NCI-H2171 treated with DMSO at 0.1 percent for 48 hours (cell line): ENCODE results near the gene LRRC36.

ENCODE experiments used
- DNase-seq: peaks from one replicate; lab custom pipeline; 2025; lab: John Stamatoyannopoulos, UW

Gene LRRC36

DNA sequence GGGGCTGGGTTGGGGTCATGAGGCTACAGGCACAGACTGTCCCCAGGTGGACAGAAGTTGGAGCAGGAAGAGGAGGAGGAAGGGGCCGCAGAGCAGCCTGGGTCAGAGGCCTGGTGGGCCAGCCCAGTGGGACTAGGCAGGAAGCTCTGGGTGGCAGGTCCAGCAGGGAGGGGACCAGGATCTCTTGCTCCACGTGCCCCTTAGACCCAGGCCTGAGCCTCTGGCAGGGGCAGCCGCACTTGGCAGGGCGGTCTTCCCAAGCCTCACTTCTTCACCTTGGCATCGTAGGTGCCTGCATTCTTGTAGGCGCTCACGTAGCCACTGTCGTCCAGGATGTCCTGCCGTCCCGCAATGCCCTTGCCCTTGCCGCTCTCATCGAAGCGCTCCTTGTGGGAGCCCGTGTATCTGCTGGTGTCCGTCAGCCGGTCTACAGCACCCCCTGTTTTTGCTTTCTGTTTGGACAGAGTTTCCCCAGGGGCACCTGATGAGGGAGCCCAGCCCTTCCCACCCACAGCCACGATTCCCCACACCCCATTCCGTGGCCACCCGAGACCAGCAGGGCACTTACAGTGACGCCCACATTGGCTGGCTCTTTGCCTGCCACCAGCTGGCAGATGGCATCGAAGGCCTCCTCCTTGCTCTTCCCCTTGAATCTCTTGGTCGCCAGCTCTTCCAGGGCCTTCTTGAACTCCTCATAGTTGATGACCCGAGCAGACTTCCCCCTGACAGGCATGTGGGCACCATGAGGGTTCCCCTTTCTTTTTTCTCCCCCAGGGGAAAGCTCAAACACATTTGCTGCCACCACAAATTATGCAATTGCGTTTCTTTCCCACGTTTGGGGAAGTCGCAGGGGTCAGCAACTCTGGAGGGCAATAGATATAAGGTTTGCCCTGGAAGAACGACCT lies 63.5 kb downstream of the LRRC36 start:
- no peak for DNase-seq

GRCh38 chr16:67390816-67391423 lies 64.3 kb downstream of the LRRC36 start:
- no peak for DNase-seq

DNA sequence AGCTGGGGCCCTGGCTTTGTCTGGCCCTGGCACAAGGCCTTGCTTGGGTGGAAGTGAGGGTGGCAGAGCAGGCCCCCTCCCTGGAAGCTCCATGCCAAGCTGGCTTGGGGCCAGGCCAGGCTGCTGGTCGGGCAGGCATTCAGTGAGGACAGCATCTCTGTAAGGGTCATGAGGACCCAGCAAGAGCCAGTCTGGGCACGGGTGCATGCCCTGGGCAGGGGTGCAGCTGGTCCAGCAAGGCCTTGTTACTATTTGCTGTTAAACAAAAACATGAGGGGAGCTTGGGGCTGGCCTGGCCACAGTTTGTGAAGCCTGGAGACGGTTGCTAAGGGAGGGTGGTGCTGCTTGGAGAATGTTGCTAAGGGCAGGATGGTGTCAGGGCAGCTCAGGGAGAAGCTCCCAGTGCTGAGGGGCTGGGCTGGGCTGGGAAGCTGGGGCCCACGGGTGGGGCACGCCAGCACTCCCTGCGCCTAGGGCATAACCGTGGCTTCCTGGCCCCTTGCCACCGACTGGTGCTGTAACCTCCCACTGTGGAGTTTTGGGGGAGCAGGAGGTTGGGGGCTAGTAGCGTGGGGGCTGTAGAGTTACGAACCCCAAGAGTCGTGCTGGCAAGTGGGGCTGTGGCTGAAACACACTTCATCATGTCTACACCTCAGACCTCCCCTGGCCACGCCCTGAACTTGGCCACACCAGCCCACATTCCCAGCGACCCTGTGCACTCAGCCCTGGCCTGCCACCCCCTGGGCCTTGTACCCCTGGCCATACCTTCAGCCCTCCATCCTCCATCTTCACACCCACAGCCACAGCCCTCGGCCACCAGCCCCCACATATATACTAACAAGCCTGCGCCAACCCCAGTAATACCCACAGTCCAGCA lies 65.0 kb downstream of the LRRC36 start:
- peak; percentile 16 for DNase-seq

DNA sequence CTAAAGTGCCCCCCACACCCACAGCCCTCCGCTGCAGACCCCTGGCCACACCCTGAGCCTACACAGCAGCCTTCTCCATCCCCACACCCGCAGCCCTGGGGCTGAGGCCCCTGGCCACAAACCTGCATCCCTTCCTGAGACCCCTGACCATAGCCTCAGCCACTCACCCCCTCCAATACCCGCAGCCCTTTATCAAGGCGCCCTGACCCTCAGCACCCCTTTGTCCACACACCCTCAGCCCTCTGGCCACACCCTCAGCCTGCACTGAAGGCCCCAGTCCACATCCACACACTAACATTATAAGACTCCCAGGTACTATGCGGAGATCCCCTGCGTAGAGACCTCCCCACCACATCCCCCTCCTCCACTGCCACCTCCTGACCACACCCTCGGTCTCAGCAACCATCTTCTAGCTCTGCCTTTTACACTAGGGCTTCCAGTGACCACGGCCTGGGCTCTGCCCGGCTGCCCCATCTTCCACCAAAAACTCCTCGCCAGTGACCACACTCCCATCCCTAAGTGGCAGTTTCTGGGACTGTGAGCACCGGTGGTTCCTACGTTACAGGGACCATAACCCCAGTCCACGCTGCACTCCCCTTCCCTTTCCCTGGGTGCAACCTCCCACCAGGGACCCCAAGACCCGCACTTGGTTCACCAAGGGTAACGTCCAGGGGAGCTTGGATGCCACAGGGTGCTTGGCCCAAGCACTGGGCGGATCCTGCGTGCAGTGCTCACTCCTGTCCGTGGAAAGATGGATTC lies 65.9 kb downstream of the LRRC36 start:
- DNase-seq: no peak

- peak; percentile 68 for DNase-seq
Observed at GRCh38 chr16:67393111-67393787, 66.6 kb downstream of the LRRC36 start, which contains the start of gene TPPP3. TPPP3 (minus strand) TSS chr16:67393498; CDS start chr16:67391111, 2,387 bp downstream.

- DNase-seq: no peak
Observed at GRCh38 chr16:67393788-67394154, 67.2 kb downstream of the LRRC36 start.

DNA sequence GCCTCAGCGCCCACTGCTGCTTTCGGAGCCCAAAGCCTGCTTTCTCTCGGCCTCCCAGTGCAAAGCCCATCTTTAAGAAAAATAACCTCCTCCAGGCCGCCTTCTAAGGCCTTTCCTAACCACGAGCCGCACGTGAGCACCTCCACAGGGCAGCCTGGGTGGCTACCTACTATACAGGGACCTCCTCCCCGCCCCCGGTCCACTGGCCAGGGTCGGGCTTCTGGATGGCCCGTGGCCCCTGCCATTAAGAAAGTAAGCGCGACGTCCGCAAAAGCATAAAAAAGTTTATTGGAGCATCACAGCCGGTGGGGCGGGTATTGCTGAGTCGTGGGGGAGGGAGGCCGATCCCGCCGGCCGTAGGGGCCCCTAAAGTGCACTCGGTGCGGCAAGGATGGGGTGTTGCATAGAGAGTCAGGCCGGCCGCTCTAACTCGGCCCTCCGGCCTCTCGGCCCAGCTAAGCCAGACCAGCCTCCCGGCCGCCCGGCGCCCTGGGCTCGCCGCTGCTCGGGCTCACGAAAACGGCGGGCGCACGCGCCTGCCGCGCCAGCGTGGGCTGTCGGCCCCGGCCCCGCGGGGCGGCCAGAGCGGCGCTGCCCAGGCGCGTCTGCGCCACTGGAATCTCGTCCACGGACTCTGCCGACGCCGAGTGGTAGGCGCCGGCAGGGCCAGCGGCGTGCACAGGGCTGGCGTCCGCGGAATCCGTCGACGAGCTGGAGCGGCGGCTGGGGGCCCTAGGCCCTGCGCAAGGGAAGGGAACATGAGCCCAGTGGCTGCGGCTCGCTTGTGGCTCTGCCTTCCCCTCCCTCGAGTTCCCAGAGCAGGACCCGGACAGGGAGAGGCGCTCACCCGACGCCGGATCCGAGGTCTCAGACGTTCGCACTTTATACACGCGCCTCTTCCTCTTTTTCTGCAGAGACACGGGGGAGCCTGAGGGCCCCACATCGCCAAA lies 67.8 kb downstream of the LRRC36 start:
- no peak for DNase-seq

GRCh38 chr16:67395105-67395457 lies 68.5 kb downstream of the LRRC36 start:
- DNase-seq: no peak

DNA sequence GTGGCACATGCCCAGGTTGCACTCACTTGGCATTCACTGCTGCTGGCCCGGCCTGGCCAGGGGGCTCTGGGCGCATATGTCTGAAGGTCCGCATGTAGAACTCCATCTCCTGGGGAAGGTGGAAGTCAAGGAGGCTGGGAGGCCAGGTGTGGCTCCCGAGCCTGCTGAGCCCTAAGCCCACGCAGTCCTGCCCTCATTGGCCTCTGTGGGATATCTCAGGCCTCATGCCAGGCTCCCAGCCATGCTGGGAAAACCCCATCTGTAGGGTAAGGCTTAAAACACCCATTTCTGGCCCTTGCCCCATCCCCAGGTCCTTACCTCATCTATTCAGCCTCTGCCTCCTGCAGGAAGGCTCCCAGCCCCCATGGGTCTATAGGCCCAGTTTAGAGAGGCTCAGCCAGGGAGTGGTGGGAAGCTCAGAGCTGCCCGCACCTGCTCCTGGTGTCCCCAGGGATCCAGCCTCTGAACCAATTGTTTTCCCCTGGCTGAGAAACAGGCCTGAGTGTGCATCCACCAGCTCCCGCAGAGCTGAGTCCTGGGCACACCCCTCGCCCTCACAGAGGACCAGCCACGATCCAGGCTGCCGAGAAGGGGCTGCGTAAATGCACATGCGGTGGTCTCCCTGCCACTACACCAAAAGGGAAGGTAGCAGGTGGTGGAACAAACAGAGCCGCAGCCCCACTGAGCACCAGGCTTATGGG lies 69.0 kb downstream of the LRRC36 start:
- DNase-seq: peak; percentile 93

- peak; percentile 95 for DNase-seq
Observed at GRCh38 chr16:67396159-67397035, 69.8 kb downstream of the LRRC36 start.

- no peak for DNase-seq
Observed at GRCh38 chr16:67397036-67397801, 70.6 kb downstream of the LRRC36 start.

DNA sequence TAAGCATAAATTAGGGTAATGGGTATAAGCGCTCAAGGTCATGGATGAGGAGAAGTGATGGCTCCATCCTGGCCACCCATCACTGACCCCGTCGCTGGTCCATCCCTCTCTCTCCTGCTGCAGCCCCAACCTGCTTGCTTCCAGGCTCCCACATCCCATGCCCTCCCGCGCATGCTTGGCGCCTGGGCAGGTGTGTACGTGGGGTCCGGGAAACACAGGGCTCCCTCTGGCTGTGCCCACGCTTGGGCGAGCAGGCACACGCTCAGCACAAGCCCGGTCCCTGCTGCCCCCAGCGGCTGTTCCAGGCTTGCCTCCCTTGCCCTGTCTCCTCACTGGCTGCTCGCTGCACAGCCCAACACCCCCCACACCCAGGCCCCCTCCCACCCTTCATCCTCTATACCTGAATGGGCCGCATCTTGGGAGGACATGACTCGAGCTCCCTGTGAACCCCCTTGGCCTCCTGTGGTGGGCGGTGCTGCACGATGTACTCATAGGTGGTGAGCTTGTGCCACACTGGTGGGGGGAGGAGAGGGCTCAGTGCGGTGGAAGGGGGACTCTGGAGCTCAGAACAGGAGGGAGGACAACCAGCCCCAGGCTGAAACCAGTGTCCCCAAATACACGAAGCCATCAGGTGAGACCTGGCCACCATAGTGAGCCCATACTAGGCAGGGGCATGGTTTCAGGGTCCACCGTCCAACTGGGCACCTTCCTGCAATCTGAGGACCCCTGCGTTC lies 71.4 kb downstream of the LRRC36 start:
- DNase-seq: peak; percentile 60

DNA sequence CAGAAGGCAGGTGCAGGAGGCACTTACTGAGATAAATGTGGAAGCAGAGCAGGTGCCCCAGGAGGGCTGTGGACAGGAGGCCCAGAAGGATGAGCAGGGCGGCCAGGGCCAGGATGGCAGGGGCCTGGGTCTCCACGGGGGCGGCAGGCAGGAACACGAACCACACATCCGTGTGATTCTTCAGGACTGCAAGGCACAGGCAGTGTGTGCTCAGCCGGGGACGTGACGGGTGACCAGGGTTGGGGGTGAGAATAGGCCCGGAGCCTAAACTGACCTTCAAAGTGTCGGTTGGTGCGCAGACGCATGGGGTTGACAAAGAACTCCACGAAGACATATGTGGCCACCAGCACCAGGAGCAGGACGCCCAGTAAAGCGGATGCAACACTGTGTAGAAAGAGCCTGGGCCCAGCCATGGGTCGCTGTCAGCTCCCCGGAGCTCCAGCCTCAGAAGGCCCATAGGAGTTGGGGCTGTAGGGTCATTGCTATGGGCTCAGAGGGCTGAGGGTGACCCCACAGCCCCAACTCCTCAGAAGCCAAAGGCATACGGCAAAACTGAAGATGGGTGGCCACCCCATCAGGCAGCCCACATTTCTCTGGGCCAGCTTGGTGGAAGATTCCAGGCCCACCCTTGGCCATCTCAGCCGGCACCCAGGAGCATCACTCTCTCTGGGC lies 72.1 kb downstream of the LRRC36 start:
- DNase-seq: no peak

DNA sequence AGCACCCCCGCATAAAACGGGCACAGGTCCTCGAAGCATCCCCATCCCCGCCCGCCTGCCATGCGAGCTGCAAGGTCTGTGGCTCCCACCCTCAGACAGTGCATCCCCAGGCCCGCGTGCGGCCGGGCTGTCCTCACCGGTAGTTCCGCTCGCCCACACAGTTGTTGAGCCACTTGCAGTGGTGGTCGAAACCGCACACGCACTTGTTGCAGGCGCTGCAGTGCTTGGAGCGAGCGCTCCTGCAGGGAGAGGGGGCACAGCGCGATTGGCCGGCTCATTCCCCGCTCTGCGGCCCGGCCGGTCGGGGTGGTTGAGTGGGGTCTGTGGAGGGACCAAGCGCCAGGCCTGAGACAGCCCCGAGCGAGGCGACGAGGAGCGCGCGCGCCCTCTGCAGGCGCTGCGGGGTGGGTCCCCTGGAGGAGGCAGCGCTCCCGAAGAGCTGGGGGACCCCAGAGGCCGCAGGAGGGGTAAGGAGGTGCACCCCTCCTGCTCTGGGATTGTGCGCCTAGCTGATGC lies 72.7 kb downstream of the LRRC36 start:
- DNase-seq: no peak

- DNase-seq: peak; percentile 50
Observed at GRCh38 chr16:67399749-67400704, 73.4 kb downstream of the LRRC36 start.
